ENCODE data around the gene MARCHF11. TPM values are rescaled to one million over a fixed set of nuclear protein-coding genes. Genes with fewer than 3 reads are reported as not detected.

MARCHF11 gene, protein sequence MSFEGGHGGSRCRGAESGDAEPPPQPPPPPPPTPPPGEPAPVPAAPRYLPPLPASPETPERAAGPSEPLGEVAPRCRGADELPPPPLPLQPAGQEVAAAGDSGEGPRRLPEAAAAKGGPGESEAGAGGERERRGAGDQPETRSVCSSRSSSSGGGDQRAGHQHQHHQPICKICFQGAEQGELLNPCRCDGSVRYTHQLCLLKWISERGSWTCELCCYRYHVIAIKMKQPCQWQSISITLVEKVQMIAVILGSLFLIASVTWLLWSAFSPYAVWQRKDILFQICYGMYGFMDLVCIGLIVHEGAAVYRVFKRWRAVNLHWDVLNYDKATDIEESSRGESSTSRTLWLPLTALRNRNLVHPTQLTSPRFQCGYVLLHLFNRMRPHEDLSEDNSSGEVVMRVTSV
- not detected in 2 replicates for total RNA-seq (ENCODE audit: low replicate concordance)

DNA sequence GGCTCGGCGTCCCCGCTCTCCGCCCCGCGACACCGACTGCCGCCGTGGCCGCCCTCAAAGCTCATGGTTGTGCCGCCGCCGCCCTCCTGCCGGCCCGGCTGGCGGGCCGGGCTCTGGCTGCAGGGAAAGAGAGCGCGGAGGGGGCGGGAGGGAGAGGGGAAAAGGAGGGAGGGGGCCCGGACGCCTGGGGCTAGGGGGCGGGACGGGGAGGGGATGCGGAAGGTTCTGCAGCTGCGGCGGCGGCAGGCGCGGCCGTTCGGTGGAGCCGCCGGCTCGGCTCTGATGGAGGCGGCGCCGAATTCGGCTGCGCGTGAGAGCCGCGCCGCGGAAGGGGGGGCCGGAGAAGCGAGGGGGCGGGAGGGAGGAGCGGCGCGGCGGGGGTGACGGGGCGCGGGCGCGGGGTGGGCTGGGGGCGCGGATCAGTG lies at the start of gene MARCHF11:
MARCHF11 (minus strand) TSS at position 281 of the 425 bp plus-strand sequence; CDS start at position 65, 216 bp downstream.

Measured in smooth muscle cell of the coronary artery (primary cell).